Skin of body (tissue), 2 donors: ENCODE measurements around the gene IFT122. TPM values are rescaled to one million over a fixed set of nuclear protein-coding genes. Genes with fewer than 3 reads are reported as not detected.

Experiments
- DNase-seq: peaks from one replicate; lab custom pipeline; 2025; lab: John Stamatoyannopoulos, UW
- total RNA-seq: library from RNA; depleted of rRNA; stranded (reverse); fragments of >200 nt; gene quantifications from one replicate; pipeline ENCODE4 v1.2.3, GENCODE V29; 2014

IFT122 gene
- total RNA-seq, 1 donor from 2014 or later: 51.4 TPM

GRCh38 chr3:129415830-129416229 lies 24.2 kb upstream of the IFT122 start:
- no peak for DNase-seq

DNA sequence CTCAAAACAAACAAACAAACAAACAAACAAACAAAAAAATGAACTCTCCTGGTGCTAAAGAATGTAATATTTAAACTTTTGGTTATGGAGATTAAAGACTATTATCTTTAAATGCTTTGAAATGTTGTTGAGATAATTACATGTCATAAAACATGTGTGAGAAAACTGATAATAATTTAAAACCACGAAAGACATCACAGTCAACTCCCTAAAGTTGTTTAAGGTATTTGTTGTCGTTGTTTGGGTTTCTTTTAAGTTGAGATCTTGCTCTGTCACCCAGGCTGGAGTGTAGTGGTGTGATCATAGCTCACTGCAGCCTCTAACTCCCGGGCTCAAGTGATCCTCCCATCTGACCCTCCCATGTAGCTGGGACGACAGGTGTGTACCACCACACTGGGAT lies 23.6 kb upstream of the IFT122 start:
- no peak for DNase-seq

GRCh38 chr3:129417326-129417725 lies 22.7 kb upstream of the IFT122 start:
- peak; percentile 16 for DNase-seq

DNA sequence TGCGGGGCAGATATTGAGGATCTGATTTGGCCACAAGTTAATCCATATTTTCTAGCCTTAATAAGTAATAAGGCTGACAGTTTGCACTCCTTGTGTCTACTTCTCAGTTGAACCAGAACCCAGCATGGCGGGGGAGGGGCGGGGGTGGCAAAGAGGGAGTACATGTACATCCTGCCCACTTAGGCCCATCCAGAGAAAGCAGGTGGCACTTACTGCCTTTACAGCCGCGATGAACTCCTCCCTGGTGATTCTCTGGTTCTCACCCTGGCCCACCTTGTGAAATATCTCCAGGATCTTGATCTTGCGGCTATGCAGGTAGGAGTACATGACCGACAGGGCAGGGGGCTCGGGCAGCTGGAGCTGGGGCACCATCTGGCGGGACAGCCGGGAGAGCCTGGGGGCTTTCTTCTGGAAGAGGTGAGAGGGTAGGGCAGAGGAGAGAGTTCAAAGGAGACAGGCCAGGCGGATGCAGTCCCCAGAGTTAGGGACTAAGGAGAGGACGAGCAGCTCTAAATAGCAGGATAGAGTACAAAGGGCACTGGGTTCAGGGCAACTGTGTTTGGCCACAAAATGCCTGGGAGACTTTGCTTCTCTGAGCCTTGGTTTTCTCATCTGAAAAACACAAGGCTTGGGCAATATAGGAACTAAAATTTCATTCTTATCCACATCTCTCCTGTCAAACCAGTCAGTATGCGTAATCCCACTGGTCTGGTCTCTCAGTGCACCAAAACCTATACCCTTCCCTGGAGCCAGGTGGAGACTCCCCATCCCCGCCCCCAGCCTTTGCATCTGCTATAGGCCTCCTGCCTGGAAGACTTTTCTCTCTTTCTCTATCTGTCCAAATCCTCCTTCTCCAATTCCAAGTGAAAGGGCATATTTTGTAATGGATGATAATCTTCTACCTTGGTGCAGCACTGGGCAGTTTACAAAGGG lies 21.7 kb upstream of the IFT122 start:
- no peak for DNase-seq

DNA sequence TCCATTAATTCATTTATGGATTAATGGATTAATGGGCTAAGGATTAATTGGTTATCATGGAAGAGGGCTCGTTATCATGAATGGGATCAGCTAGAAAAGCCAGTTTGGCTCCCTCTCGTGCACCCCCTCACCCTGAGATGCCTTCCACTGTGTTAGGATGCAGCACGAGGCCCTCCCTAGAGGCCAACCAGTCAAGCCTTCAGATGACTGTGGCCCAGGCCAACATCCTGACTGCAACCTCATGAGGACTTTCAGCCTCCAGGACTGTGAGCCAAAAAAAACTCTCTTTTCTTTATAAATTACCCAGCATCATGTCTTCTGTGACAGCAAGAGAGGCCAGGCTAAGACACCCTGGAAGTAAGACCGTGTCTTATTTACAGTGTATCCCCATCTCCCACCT lies 20.5 kb upstream of the IFT122 start:
- no peak for DNase-seq

DNA sequence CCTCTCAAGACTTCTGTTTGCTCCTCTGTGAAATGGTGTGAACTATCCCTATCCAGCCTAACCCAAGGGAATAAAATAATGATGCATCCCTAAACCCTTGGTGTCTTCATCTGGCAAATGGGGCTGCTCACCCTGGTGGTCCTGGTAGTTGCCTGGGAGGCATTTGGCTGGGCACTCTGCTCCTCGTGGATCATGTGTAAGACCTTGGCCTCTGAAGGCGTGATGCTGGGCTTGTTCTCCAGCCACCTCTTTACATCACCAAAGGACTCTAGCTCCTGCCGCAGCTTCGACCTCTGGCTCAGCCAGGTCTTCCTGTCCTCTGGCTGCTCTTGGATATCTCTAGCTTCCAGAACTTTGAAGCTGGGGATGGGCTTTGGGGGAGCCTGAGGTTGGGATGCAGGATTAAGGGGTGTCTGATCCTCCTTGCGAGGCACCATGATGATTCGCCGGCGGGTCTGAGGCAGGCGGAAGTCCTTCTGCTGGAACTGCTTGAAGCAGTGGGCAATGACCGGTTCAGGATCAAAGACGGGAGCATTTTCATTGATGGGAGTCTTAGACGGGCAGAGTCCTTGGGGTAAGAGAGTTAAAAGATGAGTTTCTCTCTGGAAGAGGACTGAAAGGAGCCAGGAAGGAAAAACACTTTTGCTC lies 18.7 kb upstream of the IFT122 start:
- no peak for DNase-seq

- DNase-seq: no peak
Measured at GRCh38 chr3:129421988-129422745, 17.9 kb upstream of the IFT122 start.

GRCh38 chr3:129422897-129423296 lies 17.1 kb upstream of the IFT122 start:
- no peak for DNase-seq

DNA sequence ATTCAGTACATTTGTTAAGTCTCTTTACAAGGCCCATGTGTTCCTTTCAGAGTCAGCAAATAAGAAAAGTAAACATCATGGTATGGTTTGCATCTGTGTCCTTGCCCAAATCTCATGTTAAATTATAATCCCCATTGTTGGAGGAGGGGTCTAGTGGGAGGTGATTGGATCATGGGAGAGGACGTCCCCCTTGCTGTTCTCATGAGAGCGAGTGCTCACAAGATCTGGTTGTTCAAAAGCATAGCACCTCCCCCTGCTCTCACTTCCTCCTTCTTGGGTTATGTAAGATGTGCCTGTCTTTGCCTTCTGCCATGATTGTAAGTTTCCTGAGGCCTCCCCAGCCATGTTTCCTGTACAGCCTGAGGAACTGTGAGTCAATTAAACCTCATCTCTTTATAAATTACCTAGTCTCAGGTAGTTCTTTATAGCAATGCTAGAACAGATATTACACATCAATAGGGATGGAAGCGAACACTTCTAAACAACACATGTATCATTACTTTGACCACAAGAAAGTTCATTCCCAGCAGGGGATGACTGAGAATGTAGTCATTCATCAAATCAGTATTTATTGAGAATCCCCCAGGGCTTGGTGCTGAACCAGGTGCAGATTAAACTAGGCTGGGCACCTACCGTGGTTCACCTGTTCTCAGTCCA lies 15.7 kb upstream of the IFT122 start:
- DNase-seq: no peak

DNA sequence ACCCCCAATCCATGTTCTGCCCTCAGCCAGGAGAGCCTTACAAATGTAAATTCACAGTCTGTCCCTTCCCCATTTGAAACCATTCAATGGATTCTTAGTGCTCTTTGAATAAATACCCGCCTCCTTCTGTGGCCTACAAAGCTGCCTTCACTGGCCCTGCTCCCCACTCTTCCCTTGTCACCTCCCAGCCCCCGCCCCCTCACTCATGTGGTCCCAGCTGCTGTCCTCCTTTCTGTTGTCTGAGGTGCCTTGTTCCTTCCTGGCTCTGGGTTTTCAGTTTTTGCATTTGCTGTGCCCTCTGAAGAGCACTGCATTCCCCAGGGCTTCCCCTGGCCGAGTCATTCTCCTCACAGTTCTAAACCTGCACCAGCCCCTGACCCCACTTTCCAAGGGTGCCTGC lies 14.8 kb upstream of the IFT122 start:
- no peak for DNase-seq

DNA sequence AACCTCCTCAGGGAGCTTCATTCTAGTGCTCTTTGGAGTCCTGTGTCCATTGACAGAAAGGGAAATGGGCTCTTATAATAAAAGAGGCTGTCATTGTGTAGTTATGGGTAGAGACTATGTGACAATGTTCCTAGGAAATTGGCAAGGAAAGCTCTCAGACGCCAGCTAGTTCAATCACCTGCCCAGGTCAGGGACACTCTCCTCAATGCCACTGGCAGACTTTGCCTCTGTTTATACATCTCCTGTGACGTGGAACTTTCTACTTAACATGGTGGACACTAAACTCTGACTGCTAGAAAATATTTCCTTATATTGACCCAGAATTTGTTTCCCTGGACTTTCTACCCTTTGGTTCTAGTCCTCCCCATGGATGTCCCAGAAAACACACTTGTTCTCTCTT lies 14.4 kb upstream of the IFT122 start:
- DNase-seq: no peak

- DNase-seq: no peak
Measured at GRCh38 chr3:129428007-129428375, 12.0 kb upstream of the IFT122 start.

DNA sequence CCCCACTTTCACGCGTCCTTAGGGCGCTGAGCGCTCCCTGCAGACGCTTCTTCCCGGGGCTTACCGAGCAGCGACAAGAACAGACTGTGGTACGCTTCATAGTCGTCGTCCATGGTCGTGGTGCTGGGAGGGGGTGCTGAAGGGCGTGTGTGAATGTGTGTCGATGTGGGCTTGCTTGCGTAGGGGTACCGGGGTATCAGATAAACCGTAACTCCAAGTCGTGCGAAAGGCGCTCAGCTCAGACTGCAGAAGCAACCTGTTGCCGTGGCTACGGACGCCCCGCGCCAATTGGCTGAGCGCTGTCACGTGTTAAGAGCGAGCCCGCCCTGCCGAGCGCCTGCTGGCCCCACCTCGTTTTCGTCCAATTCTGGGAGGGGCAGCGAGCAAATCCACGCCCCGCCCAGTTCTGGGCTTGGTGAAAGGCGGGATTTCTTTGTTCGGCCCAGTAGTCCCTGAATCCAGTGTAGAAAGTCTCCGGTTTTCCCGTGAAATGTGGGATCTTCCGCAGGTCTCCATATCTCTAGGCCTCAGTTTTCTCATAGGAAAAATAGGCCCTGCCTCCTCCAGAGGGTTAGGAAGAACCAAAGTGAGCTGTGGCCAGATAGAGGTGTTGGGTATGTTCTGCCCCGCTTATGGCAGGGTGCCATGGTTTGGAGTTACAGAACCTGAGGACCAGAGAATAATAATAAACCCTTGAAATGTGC lies 11.5 kb upstream of the IFT122 start, which contains the start of gene EFCAB12:
TSS of gene EFCAB12 (minus strand) at position 261 of the 704 bp plus-strand sequence. CDS start at position 113, 148 bp downstream.
- DNase-seq: peak; percentile 87

GRCh38 chr3:129429080-129429451 lies 11.0 kb upstream of the IFT122 start:
- DNase-seq: no peak

- no peak for DNase-seq
Measured at GRCh38 chr3:129429602-129430001, 10.4 kb upstream of the IFT122 start.

GRCh38 chr3:129432036-129432435 lies 8.0 kb upstream of the IFT122 start:
- DNase-seq: no peak

GRCh38 chr3:129432671-129433070 lies 7.4 kb upstream of the IFT122 start:
- no peak for DNase-seq

DNA sequence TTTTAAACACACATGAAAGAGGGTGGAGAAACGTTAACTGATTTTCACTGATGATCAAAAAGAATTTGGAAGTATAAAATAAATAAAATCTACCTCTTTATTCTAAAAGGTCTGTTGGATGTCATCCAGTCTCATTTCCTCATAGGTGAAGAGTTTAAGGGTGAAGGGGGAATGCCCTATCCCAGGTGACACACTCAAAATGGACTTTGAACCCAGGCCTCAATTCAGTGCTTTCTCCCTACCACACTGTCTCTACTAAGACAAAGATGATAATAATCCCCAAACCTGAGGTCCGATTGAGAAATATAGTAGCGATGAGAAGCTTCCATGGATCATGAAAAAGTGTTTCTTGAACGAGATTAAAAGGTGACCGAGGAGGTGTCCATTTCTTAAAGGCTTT lies 6.5 kb upstream of the IFT122 start:
- no peak for DNase-seq

- no peak for DNase-seq
Measured at GRCh38 chr3:129434140-129434539, 5.9 kb upstream of the IFT122 start.

GRCh38 chr3:129435367-129435766 lies 4.7 kb upstream of the IFT122 start:
- no peak for DNase-seq
